Measurements from ENCODE around the gene AGBL4. TPM values are rescaled to one million over a fixed set of nuclear protein-coding genes. Genes with fewer than 3 reads are reported as not detected.

AGBL4 gene
- total and polyA plus RNA-seq, 2 donors = 0.18 to 0.24 TPM

DNA sequence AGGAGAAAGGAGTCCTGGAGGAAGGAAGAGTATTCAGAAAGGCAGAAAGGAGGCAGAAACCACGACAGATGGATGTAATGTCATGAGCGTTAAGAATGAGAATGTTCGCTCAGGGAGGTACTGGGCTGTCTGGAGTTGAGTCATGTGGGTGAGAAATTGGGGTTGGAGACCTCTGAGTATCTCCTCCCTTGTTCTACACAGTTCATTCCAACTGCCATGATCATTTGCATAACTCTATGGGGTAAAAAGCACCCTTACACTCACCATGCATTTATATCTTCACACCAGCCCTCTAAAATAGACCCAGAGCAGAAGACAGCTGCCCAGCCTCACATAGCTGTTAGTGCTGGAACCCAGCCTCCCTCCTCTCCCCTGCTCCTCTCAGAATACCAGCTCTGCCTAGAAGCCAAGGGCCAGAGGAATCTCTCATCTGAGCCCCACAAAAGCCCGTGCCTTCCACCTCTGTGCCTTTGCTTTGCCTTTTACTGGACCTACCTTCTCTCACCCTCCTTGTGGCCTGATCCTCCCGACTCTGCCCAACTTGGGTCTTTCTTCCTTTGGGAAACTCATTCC is 1332.2 kb downstream of the AGBL4 start:
- H3K9me3 ChIP-seq (ENCODE audit: control insufficient read depth in 2 of 2, insufficient read depth in 1 of 2, low read length in 1 of 2) = no peaks in the 10 kb centered on the region
- peaks cover 0 to 4% of the 10 kb centered on the region in 2 donors for H3K27me3 ChIP-seq (ENCODE audit: control insufficient read depth in 2 of 2, insufficient read depth in 1 of 2, low read length in 1 of 2)
- WGBS = 90% methylated on average over 5 of the region's 5 CpGs
- H3K36me3 ChIP-seq (ENCODE audit: control insufficient read depth in 2 of 2, insufficient read depth in 2 of 2, low read length in 1 of 2) = no peaks in the 10 kb centered on the region
- DNase-seq (ENCODE audit: low read depth in 6 of 9, low spot score in 9 of 9) = no peak
- no peak overlapping the region for H3K4me3 ChIP-seq (ENCODE audit: low read length in 2 of 2)
- no peak overlapping the region for H3K27ac ChIP-seq (ENCODE audit: low read depth in 1 of 2, low read length in 1 of 2)
- H3K4me1 ChIP-seq (ENCODE audit: control insufficient read depth in 2 of 2, insufficient read depth in 2 of 2, low read length in 2 of 2) = no peaks in the 10 kb centered on the region

DNA sequence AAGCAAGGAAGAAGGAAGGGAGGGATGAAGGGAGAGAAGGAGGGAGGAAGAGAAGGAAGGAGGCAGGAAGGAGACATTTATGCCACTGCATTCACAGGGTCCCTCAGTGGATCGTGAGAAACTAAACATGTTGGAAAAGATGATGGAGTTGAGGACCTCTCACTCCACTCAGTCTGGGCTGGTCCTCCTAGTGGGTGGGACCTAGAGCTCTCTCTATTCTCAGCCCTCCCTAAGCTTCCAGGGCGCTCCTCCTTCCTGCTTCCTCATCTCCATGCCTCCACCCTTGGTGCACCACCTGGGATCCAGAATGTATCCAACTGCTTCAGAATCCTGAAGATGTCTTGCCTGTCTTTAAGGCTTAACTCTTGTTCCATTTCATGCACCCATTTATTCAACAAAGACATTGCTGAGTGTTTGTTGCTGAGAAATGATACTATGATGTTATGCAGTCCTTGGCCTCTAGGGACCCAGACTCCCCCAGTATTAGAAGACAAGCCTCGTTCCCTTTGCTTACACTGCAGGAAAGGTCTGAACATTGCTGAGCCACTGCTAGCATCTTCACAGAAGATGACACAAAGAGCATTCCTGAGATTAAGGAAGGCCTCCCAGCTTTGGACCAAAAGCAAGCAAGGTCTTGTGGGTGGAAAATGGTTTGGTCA is 1335.5 kb downstream of the AGBL4 start:
- H3K27me3 ChIP-seq (ENCODE audit: control insufficient read depth in 2 of 2, insufficient read depth in 1 of 2, low read length in 1 of 2) = peaks cover 0 to 2% of the 10 kb centered on the region in 2 donors
- DNase-seq (ENCODE audit: low read depth in 6 of 9, low spot score in 9 of 9) = no peak
- no peak overlapping the region for H3K4me3 ChIP-seq (ENCODE audit: low read length in 2 of 2)
- no peaks in the 10 kb centered on the region for H3K36me3 ChIP-seq (ENCODE audit: control insufficient read depth in 2 of 2, insufficient read depth in 2 of 2, low read length in 1 of 2)
- H3K27ac ChIP-seq (ENCODE audit: low read depth in 1 of 2, low read length in 1 of 2) = no peak overlapping the region
- WGBS = 61% methylated on average over 3 of the region's 3 CpGs
- no peaks in the 10 kb centered on the region for H3K4me1 ChIP-seq (ENCODE audit: control insufficient read depth in 2 of 2, insufficient read depth in 2 of 2, low read length in 2 of 2)
- no peaks in the 10 kb centered on the region for H3K9me3 ChIP-seq (ENCODE audit: control insufficient read depth in 2 of 2, insufficient read depth in 1 of 2, low read length in 1 of 2)

DNA sequence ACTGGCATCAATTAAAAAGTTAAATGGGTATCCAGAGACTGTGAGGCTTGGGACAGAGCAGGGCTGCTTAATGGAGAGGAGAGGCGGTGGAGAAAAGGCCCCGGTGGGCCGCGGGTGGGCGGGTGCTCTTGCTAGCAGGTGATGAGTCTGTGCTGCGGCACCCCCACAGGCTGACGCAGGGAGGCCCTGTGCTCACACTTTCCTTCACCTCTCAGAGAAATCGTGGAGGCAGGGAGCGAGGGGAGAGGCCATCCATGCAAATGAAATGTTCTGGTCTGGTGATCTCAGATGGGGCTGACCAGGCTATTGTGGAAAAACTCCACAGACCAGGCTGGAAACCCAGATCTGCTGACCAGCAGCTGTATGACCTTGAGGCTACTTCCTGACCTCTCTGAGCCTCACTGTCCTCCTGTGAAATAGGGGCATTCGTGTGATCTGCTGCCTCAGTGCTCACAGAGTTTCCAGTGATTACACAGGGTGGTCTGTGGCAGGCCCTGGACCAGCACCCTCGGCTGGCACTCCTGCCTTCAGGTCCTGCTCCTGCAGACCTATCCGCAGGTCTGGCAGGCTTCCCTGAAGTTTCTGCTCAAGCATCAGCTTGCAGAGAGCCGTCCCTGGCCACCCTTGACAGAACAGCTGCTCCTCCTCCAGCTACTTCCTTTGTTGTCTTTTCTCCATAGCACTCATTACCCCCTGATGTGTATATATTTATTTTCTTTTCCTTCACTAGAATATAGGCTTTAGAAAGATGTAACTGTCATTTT is 1336.3 kb downstream of the AGBL4 start:
- no peaks in the 10 kb centered on the region for H3K4me1 ChIP-seq (ENCODE audit: control insufficient read depth in 2 of 2, insufficient read depth in 2 of 2, low read length in 2 of 2)
- no peak for DNase-seq (ENCODE audit: low read depth in 6 of 9, low spot score in 9 of 9)
- no peaks in the 10 kb centered on the region for H3K9me3 ChIP-seq (ENCODE audit: control insufficient read depth in 2 of 2, insufficient read depth in 1 of 2, low read length in 1 of 2)
- H3K36me3 ChIP-seq (ENCODE audit: control insufficient read depth in 2 of 2, insufficient read depth in 2 of 2, low read length in 1 of 2) = no peaks in the 10 kb centered on the region
- no peak overlapping the region for H3K4me3 ChIP-seq (ENCODE audit: low read length in 2 of 2)
- peaks cover 0 to 2% of the 10 kb centered on the region in 2 donors for H3K27me3 ChIP-seq (ENCODE audit: control insufficient read depth in 2 of 2, insufficient read depth in 1 of 2, low read length in 1 of 2)
- WGBS = 92% methylated on average over 13 of the region's 13 CpGs
- H3K27ac ChIP-seq (ENCODE audit: low read depth in 1 of 2, low read length in 1 of 2) = no peak overlapping the region

- Histone ChIP-seq H3K9me3 (ENCODE audit: control insufficient read depth in 2 of 2, insufficient read depth in 1 of 2, low read length in 1 of 2) (no peaks in the 10 kb centered on the region), H3K27ac (ENCODE audit: low read depth in 1 of 2, low read length in 1 of 2) (no peak overlapping the region), H3K4me3 (ENCODE audit: low read length in 2 of 2) (no peak overlapping the region), H3K4me1 (ENCODE audit: control insufficient read depth in 2 of 2, insufficient read depth in 2 of 2, low read length in 2 of 2) (no peaks in the 10 kb centered on the region), H3K36me3 (ENCODE audit: control insufficient read depth in 2 of 2, insufficient read depth in 2 of 2, low read length in 1 of 2) (no peaks in the 10 kb centered on the region), H3K27me3 (ENCODE audit: control insufficient read depth in 2 of 2, insufficient read depth in 1 of 2, low read length in 1 of 2) (no peaks in the 10 kb centered on the region)
- no peak for DNase-seq (ENCODE audit: low read depth in 6 of 9, low spot score in 9 of 9)
- WGBS = 94% methylated on average over 5 of the region's 5 CpGs
Measured at GRCh38 chr1:48686159-48686558, 1337.6 kb downstream of the AGBL4 start.

- no peaks in the 10 kb centered on the region for H3K9me3 ChIP-seq (ENCODE audit: control insufficient read depth in 2 of 2, insufficient read depth in 1 of 2, low read length in 1 of 2)
- no peak overlapping the region for H3K4me3 ChIP-seq (ENCODE audit: low read length in 2 of 2)
- no peaks in the 10 kb centered on the region for H3K36me3 ChIP-seq (ENCODE audit: control insufficient read depth in 2 of 2, insufficient read depth in 2 of 2, low read length in 1 of 2)
- no peak for DNase-seq (ENCODE audit: low read depth in 6 of 9, low spot score in 9 of 9)
- no peaks in the 10 kb centered on the region for H3K4me1 ChIP-seq (ENCODE audit: control insufficient read depth in 2 of 2, insufficient read depth in 2 of 2, low read length in 2 of 2)
- WGBS = 98% methylated on average over 4 of the region's 4 CpGs
- H3K27ac ChIP-seq (ENCODE audit: low read depth in 1 of 2, low read length in 1 of 2) = no peak overlapping the region
- no peaks in the 10 kb centered on the region for H3K27me3 ChIP-seq (ENCODE audit: control insufficient read depth in 2 of 2, insufficient read depth in 1 of 2, low read length in 1 of 2)
Measured at GRCh38 chr1:48684381-48684780, 1339.4 kb downstream of the AGBL4 start.

DNA sequence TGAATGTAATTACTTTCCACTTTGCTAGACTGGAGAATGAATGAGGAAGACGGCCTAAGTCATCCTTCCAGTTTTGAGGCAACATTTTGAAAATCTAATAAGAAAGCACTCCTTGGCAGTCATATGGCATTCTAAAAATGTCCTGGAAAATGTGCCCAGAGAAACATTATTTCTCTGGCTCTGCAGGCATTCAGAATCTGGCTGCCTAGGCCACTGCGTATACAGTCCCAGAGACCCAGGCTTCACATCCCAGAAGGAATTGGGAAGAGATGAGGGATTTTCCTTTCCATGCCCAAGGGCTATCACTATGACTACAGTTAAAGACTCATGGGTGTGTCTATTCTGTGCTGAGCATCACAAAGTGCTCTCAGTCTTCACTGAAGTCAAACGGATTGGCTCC is 1339.9 kb downstream of the AGBL4 start:
- Histone ChIP-seq H3K4me1 (ENCODE audit: control insufficient read depth in 2 of 2, insufficient read depth in 2 of 2, low read length in 2 of 2) (no peaks in the 10 kb centered on the region), H3K27me3 (ENCODE audit: control insufficient read depth in 2 of 2, insufficient read depth in 1 of 2, low read length in 1 of 2) (no peaks in the 10 kb centered on the region), H3K4me3 (ENCODE audit: low read length in 2 of 2) (no peak overlapping the region), H3K36me3 (ENCODE audit: control insufficient read depth in 2 of 2, insufficient read depth in 2 of 2, low read length in 1 of 2) (no peaks in the 10 kb centered on the region), H3K9me3 (ENCODE audit: control insufficient read depth in 2 of 2, insufficient read depth in 1 of 2, low read length in 1 of 2) (no peaks in the 10 kb centered on the region), H3K27ac (ENCODE audit: low read depth in 1 of 2, low read length in 1 of 2) (no peak overlapping the region)
- 93% methylated on average over 3 of the region's 3 CpGs for WGBS
- no peak for DNase-seq (ENCODE audit: low read depth in 6 of 9, low spot score in 9 of 9)

GRCh38 chr1:48681476-48682305 is 1342.1 kb downstream of the AGBL4 start:
- WGBS = 92% methylated on average over 4 of the region's 4 CpGs
- Histone ChIP-seq H3K4me3 (ENCODE audit: low read length in 2 of 2) (no peak overlapping the region), H3K27ac (ENCODE audit: low read depth in 1 of 2, low read length in 1 of 2) (no peak overlapping the region), H3K4me1 (ENCODE audit: control insufficient read depth in 2 of 2, insufficient read depth in 2 of 2, low read length in 2 of 2) (no peaks in the 10 kb centered on the region), H3K27me3 (ENCODE audit: control insufficient read depth in 2 of 2, insufficient read depth in 1 of 2, low read length in 1 of 2) (no peaks in the 10 kb centered on the region), H3K9me3 (ENCODE audit: control insufficient read depth in 2 of 2, insufficient read depth in 1 of 2, low read length in 1 of 2) (no peaks in the 10 kb centered on the region), H3K36me3 (ENCODE audit: control insufficient read depth in 2 of 2, insufficient read depth in 2 of 2, low read length in 1 of 2) (no peaks in the 10 kb centered on the region)
- DNase-seq (ENCODE audit: low read depth in 6 of 9, low spot score in 9 of 9) = no peak

DNA sequence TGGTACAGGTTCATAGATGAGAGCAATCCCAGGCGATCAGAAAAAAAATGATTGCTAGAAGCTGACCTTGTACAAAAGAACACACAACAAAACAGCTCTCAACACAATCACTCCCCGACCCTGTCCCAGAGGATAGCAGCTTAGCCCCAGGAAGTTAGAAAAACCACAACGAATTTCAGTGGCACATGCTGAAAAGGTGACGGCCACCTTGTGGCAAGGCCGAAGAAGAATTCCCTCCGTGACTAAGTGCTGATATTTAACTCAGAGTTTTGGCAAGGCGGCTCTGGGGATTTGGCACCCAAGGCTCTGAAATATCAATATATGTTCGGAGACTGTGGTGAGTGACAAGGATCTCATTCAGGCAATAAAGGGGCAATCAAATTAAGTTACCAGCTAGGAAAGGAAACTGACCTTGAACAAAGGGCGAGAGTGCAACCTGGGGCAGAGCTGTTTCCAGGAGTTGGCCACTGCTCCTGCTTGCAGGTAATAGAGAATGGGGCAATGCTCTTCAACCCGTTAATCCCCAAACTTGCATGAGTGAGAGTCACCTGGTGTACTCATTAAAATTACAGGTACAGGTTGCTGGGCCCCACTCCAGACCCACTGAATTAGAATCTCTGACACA is 1343.2 kb downstream of the AGBL4 start:
- Histone ChIP-seq H3K27ac (ENCODE audit: low read depth in 1 of 2, low read length in 1 of 2) (no peak overlapping the region), H3K4me3 (ENCODE audit: low read length in 2 of 2) (no peak overlapping the region), H3K36me3 (ENCODE audit: control insufficient read depth in 2 of 2, insufficient read depth in 2 of 2, low read length in 1 of 2) (no peaks in the 10 kb centered on the region), H3K4me1 (ENCODE audit: control insufficient read depth in 2 of 2, insufficient read depth in 2 of 2, low read length in 2 of 2) (no peaks in the 10 kb centered on the region), H3K27me3 (ENCODE audit: control insufficient read depth in 2 of 2, insufficient read depth in 1 of 2, low read length in 1 of 2) (no peaks in the 10 kb centered on the region), H3K9me3 (ENCODE audit: control insufficient read depth in 2 of 2, insufficient read depth in 1 of 2, low read length in 1 of 2) (no peaks in the 10 kb centered on the region)
- 79% methylated on average over 10 of the region's 10 CpGs for WGBS
- no peak for DNase-seq (ENCODE audit: low read depth in 6 of 9, low spot score in 9 of 9)
